Measurements from ENCODE around the gene MAGED1.

GRCh38 chrX:51867626-51868025 is 25.8 kb upstream of the MAGED1 start:
- TF ChIP-seq, protein P1, sequence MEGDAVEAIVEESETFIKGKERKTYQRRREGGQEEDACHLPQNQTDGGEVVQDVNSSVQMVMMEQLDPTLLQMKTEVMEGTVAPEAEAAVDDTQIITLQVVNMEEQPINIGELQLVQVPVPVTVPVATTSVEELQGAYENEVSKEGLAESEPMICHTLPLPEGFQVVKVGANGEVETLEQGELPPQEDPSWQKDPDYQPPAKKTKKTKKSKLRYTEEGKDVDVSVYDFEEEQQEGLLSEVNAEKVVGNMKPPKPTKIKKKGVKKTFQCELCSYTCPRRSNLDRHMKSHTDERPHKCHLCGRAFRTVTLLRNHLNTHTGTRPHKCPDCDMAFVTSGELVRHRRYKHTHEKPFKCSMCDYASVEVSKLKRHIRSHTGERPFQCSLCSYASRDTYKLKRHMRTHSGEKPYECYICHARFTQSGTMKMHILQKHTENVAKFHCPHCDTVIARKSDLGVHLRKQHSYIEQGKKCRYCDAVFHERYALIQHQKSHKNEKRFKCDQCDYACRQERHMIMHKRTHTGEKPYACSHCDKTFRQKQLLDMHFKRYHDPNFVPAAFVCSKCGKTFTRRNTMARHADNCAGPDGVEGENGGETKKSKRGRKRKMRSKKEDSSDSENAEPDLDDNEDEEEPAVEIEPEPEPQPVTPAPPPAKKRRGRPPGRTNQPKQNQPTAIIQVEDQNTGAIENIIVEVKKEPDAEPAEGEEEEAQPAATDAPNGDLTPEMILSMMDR (conservative IDR thresholded peaks at IDR 0.05), result no peak
- no peak for TF ChIP-seq ZFX (IDR thresholded peaks at IDR 0.05)
